PC-9 (cell line): Measurements from ENCODE around the gene EML1. TPM values are rescaled to one million over a fixed set of nuclear protein-coding genes. Genes with fewer than 3 reads are reported as not detected.

Source experiments
- BruUV-seq: library from RNA; stranded (reverse); fragments of 400-500 nt; replicated peaks from 2 replicates; lab custom pipeline; 2021; lab: Mats Ljungman, UMichigan
- CTCF ChIA-PET: fragments of 300-600 bp; sonication (Branson Sonifier 250); formaldehyde crosslinking; loops from one replicate; lab custom pipeline; 2022; ENCODE audit warnings: antibody characterized with exemption; lab: Charles Lee
- POLR2A ChIA-PET: fragments of 300-600 bp; sonication (Branson Sonifier 250); formaldehyde crosslinking; loops from one replicate; lab custom pipeline; 2022; ENCODE audit warnings: antibody characterized with exemption; ENCODE audit not compliant: unreplicated experiment; lab: Charles Lee
- DNase-seq, 2 experiments: peaks; one replicate each; pipeline versions ENCODE4 v3.0.0 to v3.0.0-alpha.2; 2015 to 2022; ENCODE audit warnings: mixed read lengths in 1 of 2
- H2AFZ ChIP-seq: fragments of 200-600 bp; sonication (generic); 2 replicates; pipeline ENCODE4 v1.8.1; 2017; ENCODE audit warnings: antibody characterized with exemption
- H3F3A ChIP-seq: fragments of 200-600 bp; sonication (generic); 2 replicates; pipeline ENCODE4 v1.8.1; 2017; ENCODE audit warnings: antibody characterized with exemption, mild to moderate bottlenecking, low read depth; ENCODE audit not compliant: insufficient read depth
- H3K27ac ChIP-seq: fragments of 200-600 bp; sonication (generic); 2 replicates; pipeline ENCODE4 v1.6.1; 2016; ENCODE audit warnings: mixed run types
- H3K27me3 ChIP-seq: fragments of 200-600 bp; sonication (generic); 2 replicates; pipeline ENCODE4 v1.6.1; 2016; ENCODE audit warnings: low read depth, mixed run types; ENCODE audit not compliant: insufficient read depth
- H3K36me3 ChIP-seq: fragments of 200-600 bp; sonication (generic); 2 replicates; pipeline ENCODE4 v1.6.1; 2016; ENCODE audit warnings: low read depth, mixed run types
- H3K4me1 ChIP-seq: fragments of 200-600 bp; sonication (generic); replicated peaks from 2 replicates; pipeline ENCODE4 v1.6.1; 2016; ENCODE audit warnings: mixed run types; ENCODE audit not compliant: insufficient read depth
- H3K4me2 ChIP-seq: fragments of 200-600 bp; sonication (generic); 2 replicates; pipeline ENCODE4 v1.6.1; 2017; ENCODE audit warnings: mixed run types
- H3K4me3 ChIP-seq: fragments of 200-600 bp; sonication (generic); 2 replicates; pipeline ENCODE4 v1.6.1; 2016; ENCODE audit warnings: mixed run types
- H3K79me2 ChIP-seq: fragments of 200-600 bp; sonication (generic); 2 replicates; pipeline ENCODE4 v1.6.1; 2017; ENCODE audit warnings: low read depth, mixed run types
- H3K9me2 ChIP-seq: fragments of 200-600 bp; sonication (generic); 2 replicates; pipeline ENCODE4 v1.8.1; 2017; ENCODE audit warnings: mild to moderate bottlenecking; ENCODE audit not compliant: insufficient read depth
- H3K9me3 ChIP-seq: fragments of 200-600 bp; sonication (generic); 2 replicates; pipeline ENCODE4 v1.8.1; 2016; ENCODE audit warnings: low read depth; ENCODE audit not compliant: insufficient read depth
- H4K20me1 ChIP-seq: fragments of 200-600 bp; sonication (generic); 2 replicates; pipeline ENCODE4 v1.8.1; 2017; ENCODE audit not compliant: insufficient read depth
- CTCF ChIP-seq: fragments of 200-600 bp; sonication (generic); conservative IDR thresholded peaks from 2 replicates; pipeline ENCODE4 v1.6.1; 2017; ENCODE audit warnings: mixed run types, antibody characterized with exemption, mild to moderate bottlenecking, moderate library complexity
- EZH2 ChIP-seq: fragments of 200-600 bp; sonication (generic); IDR thresholded peaks from 2 replicates; pipeline ENCODE4 v1.8.0; 2017; ENCODE audit warnings: antibody characterized with exemption, low read depth
- intact Hi-C: fragments of 100-400 bp; cut with micrococcal nuclease; formaldehyde crosslinking; loops from one replicate; pipeline ENCODE4 v1.10.0; 2022; ENCODE audit not compliant: unreplicated experiment
- total RNA-seq: library from RNA; stranded (reverse); gene quantifications from 2 replicates; pipeline ENCODE4 v1.2.3, GENCODE V29; 2021

Gene EML1
- total RNA-seq, 1 experiment from 2014 or later: 1.8 TPM

GRCh38 chr14:99819514-99819913 lies 26.3 kb downstream of the EML1 start:
- H3K36me3 ChIP-seq: no peaks in the 10 kb centered on the region
- no peak overlapping the region for H2AFZ ChIP-seq
- no peaks in the 10 kb centered on the region for H3F3A ChIP-seq
- H3K79me2 ChIP-seq: no peaks in the 10 kb centered on the region
- H3K4me1 ChIP-seq: no peaks in the 10 kb centered on the region
- DNase-seq: no peak
- ChIA-PET POLR2A (no interaction called here), CTCF (no interaction called here)
- H3K4me3 ChIP-seq: no peak overlapping the region
- H3K4me2 ChIP-seq: no peak overlapping the region
- no peaks in the 10 kb centered on the region for H3K9me3 ChIP-seq
- no peaks in the 10 kb centered on the region for H3K9me2 ChIP-seq
- TF ChIP-seq EZH2 (no peak), CTCF (no peak)
- BruUV-seq: no TSS peak
- no peaks in the 10 kb centered on the region for H3K27me3 ChIP-seq
- intact Hi-C loops: no loop called here
- no peaks in the 10 kb centered on the region for H4K20me1 ChIP-seq
- no peak overlapping the region for H3K27ac ChIP-seq

- CTCF ChIA-PET: no interaction called here
- H3K27me3 ChIP-seq: no peaks in the 10 kb centered on the region
Measured at GRCh38 chr14:99820702-99821331, 27.6 kb downstream of the EML1 start.

More at GRCh38 chr14:99820702-99821331, 27.6 kb downstream of the EML1 start:
- H3K79me2 ChIP-seq: no peaks in the 10 kb centered on the region
- POLR2A ChIA-PET: no interaction called here
- intact Hi-C loops: no loop called here
- no peak overlapping the region for H3K27ac ChIP-seq
- no peaks in the 10 kb centered on the region for H4K20me1 ChIP-seq
- no TSS peak for BruUV-seq
- H3K4me2 ChIP-seq: no peak overlapping the region
- H3K9me2 ChIP-seq: no peaks in the 10 kb centered on the region
- H3K36me3 ChIP-seq: no peaks in the 10 kb centered on the region
- TF ChIP-seq CTCF (no peak), EZH2 (no peak)
- no peaks in the 10 kb centered on the region for H3K9me3 ChIP-seq
- no peak overlapping the region for H2AFZ ChIP-seq
- no peaks in the 10 kb centered on the region for H3K4me1 ChIP-seq
- DNase-seq: no peak
- no peak overlapping the region for H3K4me3 ChIP-seq
- no peaks in the 10 kb centered on the region for H3F3A ChIP-seq
